GM12878 (cell line): ENCODE measurements around the gene HMGB2. TPM values are rescaled to one million over a fixed set of nuclear protein-coding genes. Genes with fewer than 3 reads are reported as not detected.

Experiments
- ATF7 ChIP-seq: fragments of 450-650 bp; IDR thresholded peaks from 2 replicates; pipeline ENCODE4 v1.6.1; 2016; ENCODE audit warnings: low read depth, mild to moderate bottlenecking
- BCL3 ChIP-seq: IDR thresholded peaks from 2 replicates; pipeline ENCODE4 v1.6.1; 2011; ENCODE audit warnings: borderline replicate concordance, low read depth, mild to moderate bottlenecking, moderate library complexity, low read length; ENCODE audit not compliant: insufficient read depth, poor library complexity, severe bottlenecking
- CHD2 ChIP-seq: IDR thresholded peaks from 2 replicates; pipeline ENCODE4 v1.6.1; 2011; ENCODE audit warnings: low read depth, low read length, improper control_type of control experiment, borderline replicate concordance
- DPF2 ChIP-seq: fragments of 450-650 bp; IDR thresholded peaks from 2 replicates; pipeline ENCODE4 v1.6.1; 2017; ENCODE audit warnings: mild to moderate bottlenecking
- EED ChIP-seq: sonication (generic); IDR thresholded peaks from 2 replicates; pipeline ENCODE4 v1.6.1; 2016; ENCODE audit warnings: antibody characterized with exemption, low read depth
- HDAC6 ChIP-seq: fragments of 200-600 bp; sonication (generic); IDR thresholded peaks from one replicate; pipeline ENCODE4 v1.8.0; 2017; ENCODE audit warnings: antibody characterized with exemption; ENCODE audit not compliant: unreplicated experiment
- IKZF2 ChIP-seq, 2 experiments: fragments of 450-650 bp; IDR thresholded peaks; 2 replicates each; pipeline ENCODE4 v1.6.1; 2017; ENCODE audit warnings: mild to moderate bottlenecking in 2 of 2, moderate library complexity in 2 of 2
- NFIC ChIP-seq: IDR thresholded peaks from 2 replicates; pipeline ENCODE4 v1.6.1; 2012; ENCODE audit warnings: low read depth, mild to moderate bottlenecking, inconsistent platforms, low read length, moderate library complexity
- NR2C2 ChIP-seq: IDR thresholded peaks from 2 replicates; pipeline ENCODE4 v1.6.1; 2011; ENCODE audit warnings: borderline replicate concordance, low read depth; ENCODE audit not compliant: control insufficient read depth, insufficient read length
- RB1 ChIP-seq: fragments of 450-650 bp; formaldehyde crosslinking; IDR thresholded peaks from 2 replicates; pipeline ENCODE4 v1.6.1; 2017; ENCODE audit warnings: mild to moderate bottlenecking, borderline replicate concordance
- RBBP5 ChIP-seq: fragments of 200-600 bp; sonication (generic); conservative IDR thresholded peaks from 2 replicates; pipeline ENCODE4 v1.6.1; 2016
- SKIL ChIP-seq: fragments of 450-650 bp; IDR thresholded peaks from 2 replicates; pipeline ENCODE4 v1.6.1; 2017; ENCODE audit warnings: mild to moderate bottlenecking, low read depth, inconsistent platforms; ENCODE audit not compliant: poor library complexity, severe bottlenecking
- TBL1XR1 ChIP-seq: IDR thresholded peaks from 2 replicates; pipeline ENCODE4 v1.6.1; 2012; ENCODE audit warnings: low read depth, low read length, improper control_type of control experiment
- polyA plus RNA-seq, 11 experiments: library from polyadenylated mRNA; depleted of rRNA in 4 of 11; unstranded in 6 of 11; stranded (reverse) in 5 of 11; fragments of >200 nt; fragmentation: Nextera tagmentation in 4 of 11; fragmentation: Illumina TruSeq in 1 of 11; extraction: Ambion mirVana in 4 of 11; extraction: Trizol in 1 of 11; gene quantifications; 1 replicate in 1 of 11; 2 replicates in 10 of 11; pipeline versions ENCODE4 v1.2.1 to v1.2.3, GENCODE V29; 2011 to 2016; ENCODE audit warnings: inconsistent platforms in 2 of 11, missing spikeins in 2 of 11, low read depth in 1 of 11
- total RNA-seq, 4 experiments: library from RNA; depleted of rRNA in 3 of 4; stranded (reverse); fragments of >200 nt in 3 of 4; fragmentation: Illumina TruSeq in 1 of 4; extraction: Trizol in 1 of 4; gene quantifications; 2 replicates each; pipeline versions ENCODE4 v1.2.1 to v1.2.3, GENCODE V29; 2013 to 2021

Gene HMGB2
- total and polyA plus RNA-seq, 10 of the 15 experiments (the other 5 are each of a cell fraction or from before 2014, with no cell fraction given) = 260 to 961 (median 668) TPM

- TF ChIP-seq TBL1XR1 = no peak
- no peak for TF ChIP-seq BCL3
- no peak for TF ChIP-seq RB1
- TF ChIP-seq RBBP5 = no peak
- peak; percentile 40 for TF ChIP-seq SKIL
- TF ChIP-seq DPF2 = 0 out of 2 replicates have a peak, but pooled peaks have one; percentile 41
- no peak for TF ChIP-seq CHD2
- no peak for TF ChIP-seq EED
- peak; percentile 29; the same call in 1 of the 2 replicates for TF ChIP-seq ATF7
- TF ChIP-seq HDAC6 = no peak
- no peak for TF ChIP-seq NR2C2
- peak in 1 of 2 experiments; percentile 22; a peak in 1 of 4 replicates for TF ChIP-seq IKZF2 (IDR thresholded peaks at IDR 0.05)
- 0 out of 2 replicates have a peak, but pooled peaks have one; percentile 26 for TF ChIP-seq NFIC
Observed at GRCh38 chr4:173367285-173367684, 33.1 kb upstream of the HMGB2 start (continued).
